Measurements from ENCODE around the gene YAE1.

The YAE1 gene

GRCh38 chr7:39557222-39557621 is 9.0 kb upstream of the YAE1 start:
- DNase-seq: no peak

DNA sequence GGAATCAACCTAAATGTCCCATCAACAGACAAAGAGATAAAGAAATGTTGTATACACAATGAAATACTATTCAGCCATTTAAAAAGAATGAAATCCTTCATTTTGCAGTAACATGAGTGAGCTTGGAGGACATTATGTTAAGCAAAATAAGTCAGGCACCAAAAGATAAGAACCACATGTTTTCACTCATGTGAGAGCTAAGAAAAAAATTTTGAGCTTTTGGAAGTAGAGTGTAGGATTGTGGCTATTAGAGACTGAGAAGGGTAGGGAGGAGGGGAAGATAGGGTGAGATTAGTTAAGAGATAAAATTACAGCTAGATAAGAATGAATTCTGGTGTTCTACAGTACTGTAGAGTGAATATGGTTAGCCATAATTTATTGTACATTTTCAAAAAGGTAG is 8.3 kb upstream of the YAE1 start:
- DNase-seq: no peak

GRCh38 chr7:39560408-39560807 is 5.8 kb upstream of the YAE1 start:
- DNase-seq: no peak

DNA sequence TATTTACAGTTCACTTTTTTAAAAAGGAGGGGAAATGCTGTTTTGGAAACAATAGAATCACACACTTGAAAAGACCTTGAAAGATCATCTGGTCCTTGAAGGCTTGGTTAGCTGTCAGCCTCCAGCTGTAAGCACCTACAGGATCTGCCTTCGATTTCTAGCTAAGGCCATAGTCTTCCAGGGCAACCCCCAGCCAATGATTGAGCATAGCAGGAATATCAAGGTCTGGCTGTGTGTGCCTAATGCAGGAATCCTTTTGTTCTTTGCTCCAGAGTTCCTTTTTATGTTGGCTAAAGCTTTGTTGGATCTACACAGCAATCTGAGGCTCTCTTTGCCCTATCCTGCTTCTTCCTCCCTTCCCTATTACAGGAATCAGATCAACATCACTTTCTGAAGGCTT is 5.2 kb upstream of the YAE1 start:
- DNase-seq: no peak

- DNase-seq: no peak
Observed at GRCh38 chr7:39565538-39565937, 666 bp upstream of the YAE1 start.

DNA sequence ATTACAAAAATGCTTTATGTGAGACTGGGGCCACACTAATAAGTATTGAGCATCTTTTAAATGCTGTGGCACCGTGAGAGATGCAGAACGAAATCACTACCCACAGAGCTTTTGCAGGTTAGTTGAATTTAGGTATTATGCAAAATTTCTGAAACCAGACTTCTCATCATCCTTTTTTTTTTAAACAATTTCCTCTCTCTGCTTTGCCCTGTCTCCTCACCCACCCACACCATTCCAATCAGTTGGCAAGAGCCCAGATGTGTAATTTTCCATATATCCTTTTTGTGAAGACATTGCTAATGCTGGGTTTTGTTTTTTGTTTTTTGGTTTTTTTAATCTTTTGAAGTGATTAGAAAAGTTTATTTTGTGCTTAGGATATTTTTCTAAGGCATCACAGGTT is 1.1 kb downstream of the YAE1 start:
- no peak for DNase-seq

DNA sequence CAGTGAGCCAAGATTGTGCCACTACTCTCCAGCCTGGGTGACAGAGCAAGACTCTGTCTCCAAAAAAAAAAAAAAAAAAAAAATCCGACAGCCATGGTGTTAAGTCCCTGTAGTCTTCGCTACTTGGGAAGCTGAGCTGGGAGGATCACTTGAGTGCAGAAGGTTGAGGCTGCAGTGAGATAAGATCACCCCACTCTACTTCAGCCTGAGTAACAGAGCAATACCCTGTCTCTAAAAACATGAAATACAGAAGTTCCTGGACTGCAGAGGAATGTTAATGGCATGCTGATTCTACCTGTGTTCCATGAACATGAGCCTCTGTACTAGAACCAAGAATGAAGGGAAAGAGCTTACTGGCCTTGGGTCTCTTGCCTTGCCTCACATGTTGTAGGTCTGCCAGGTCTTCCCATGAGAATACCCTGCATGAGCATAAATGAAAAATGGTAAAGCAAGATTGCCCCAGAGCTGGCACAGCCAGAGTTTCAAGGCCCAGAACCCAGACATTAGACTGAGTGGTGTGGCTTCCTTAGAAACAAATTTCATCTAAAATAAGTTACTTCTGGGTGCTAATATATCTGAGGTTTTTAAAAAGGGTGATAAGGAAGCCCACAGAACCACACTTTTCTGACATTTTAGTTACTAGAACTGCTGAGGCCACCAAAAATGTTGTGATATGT is 8.6 kb downstream of the YAE1 start:
- no peak for DNase-seq

DNA sequence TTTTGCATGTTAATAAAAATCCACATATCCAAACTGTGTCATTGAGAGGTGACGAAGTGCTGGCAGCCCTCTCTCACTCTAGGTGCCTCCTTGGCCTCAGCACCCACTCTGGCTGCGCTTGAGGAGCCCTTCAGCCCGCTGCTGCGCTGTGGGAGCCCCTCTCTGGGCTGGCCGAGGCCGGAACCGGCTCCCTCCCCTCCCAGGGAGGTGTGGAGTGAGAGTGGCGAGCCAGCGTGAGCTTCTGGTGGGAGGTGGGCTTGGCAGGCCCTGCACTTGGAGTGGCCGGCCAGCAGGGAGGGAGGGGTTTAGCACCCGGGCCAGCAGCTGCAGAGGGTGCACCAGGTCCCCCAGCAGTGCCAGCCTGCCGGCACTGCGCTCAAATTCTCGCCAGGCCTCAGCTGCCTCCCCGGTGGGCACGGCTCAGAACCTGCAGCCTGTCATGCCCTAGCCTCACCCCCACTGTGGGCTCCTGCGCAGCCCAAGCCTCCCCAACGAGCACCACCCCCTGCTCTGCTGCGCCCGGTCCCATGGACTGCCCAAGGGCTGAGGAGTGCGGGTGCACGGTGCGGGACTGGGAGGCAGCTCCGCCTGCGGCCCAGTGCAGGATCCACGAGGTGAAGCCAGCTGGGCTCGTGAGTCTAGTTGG is 11.1 kb downstream of the YAE1 start:
- DNase-seq: no peak

GRCh38 chr7:39580149-39580874 is 14.1 kb downstream of the YAE1 start:
- peak; percentile 60 for DNase-seq

DNA sequence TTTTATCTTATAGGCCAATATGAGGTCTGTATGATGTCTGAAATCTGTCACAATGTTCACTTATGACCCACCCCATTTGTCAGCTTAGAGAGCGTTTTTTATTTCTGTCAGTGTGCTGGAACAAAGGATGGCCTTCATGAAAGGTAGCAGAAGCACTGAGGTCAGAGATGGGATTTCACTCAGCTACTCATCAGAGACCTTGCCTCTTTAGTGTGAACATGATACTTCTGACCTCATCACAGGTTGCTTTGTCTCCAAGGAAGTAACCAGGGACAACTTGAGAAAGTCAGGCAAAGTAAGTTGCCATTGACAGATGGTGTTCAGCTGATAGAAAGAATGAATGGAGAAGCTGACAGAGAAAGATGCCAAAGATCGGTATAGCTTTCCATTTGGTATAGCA is 16.3 kb downstream of the YAE1 start:
- no peak for DNase-seq

GRCh38 chr7:39583539-39583938 is 17.3 kb downstream of the YAE1 start:
- DNase-seq: no peak

- no peak for DNase-seq
Observed at GRCh38 chr7:39587393-39587792, 21.2 kb downstream of the YAE1 start.

DNA sequence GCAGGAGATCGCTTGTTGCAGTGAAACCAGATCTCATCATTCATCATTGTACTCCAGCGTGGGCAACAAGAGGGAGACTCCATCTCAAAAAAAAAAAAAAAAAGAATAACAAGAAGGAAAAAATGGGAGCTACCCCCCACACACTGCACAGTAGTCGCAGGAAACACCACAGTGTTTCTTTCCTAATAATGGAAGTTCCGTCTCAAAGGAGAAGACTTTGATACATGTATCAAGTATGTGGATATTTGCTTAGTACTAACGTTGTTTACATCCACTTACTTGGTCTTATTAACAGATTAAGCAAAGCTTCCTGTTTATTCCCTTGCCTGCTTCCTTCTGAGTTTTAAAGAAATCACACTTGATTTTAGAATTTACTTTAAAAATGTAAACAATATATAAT is 22.2 kb downstream of the YAE1 start:
- no peak for DNase-seq

GRCh38 chr7:39589323-39590111 is 23.3 kb downstream of the YAE1 start:
- DNase-seq: no peak

- DNase-seq: no peak
Observed at GRCh38 chr7:39592586-39592985, 26.4 kb downstream of the YAE1 start.

GRCh38 chr7:39594988-39595620 is 28.9 kb downstream of the YAE1 start:
- DNase-seq: no peak

DNA sequence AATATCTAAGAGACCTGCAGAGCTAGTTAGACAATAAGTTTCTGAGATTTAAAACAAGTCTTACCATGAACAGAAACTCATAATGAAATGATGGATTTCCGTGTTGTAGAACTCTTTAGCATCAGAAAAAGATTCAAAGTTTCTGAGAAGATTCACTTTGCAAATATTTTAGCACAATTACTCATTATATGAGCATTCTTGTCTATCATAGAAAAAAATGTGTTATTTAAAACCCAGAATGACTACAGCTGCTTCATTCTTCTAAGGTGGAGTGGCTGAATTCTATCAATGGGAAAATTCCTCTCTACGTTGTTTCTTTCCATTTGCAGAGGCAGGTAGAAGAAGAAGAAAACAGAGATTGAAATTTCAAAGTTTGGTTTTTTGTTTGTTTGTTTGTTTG is 36.1 kb downstream of the YAE1 start:
- no peak for DNase-seq

DNA sequence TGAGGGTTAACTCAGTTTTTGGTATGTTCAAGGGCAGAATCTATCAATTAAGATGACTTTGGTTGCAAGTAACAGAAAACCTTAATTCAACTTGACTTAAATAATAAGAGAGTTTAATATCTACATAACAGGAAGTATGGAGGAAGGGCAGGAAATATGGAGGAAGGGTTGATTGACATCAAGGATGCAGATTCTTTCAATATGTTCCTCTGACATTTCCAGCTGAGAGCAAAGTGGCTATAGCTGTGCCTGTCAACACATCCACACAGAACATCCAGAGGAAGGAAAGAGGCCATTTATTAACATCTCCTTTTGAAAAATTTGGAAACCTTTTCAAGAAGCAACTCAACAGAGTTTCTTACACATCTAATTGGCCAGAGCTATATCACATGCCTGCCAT is 37.7 kb downstream of the YAE1 start:
- DNase-seq: no peak

DNA sequence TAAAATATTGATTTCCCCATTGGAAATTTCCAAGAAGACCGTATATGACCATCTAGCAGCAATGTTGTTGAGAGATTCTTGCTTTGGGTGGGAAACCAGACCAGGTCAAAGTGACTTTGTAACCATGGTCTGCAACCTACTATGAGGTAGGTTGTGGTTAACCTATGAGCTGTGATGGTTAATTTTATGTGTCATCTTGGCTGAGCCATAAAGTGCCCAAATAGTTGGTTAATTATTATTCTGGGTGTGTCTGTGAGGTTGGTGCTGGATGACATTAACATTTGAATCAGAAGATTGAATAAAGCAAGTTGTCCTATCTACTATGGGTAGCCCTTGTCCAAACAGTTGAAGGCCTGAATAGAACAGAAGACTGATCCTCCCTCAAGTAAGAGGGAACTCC is 38.9 kb downstream of the YAE1 start:
- no peak for DNase-seq

- DNase-seq: no peak
Observed at GRCh38 chr7:39606352-39606751, 40.1 kb downstream of the YAE1 start.

GRCh38 chr7:39606941-39607340 is 40.7 kb downstream of the YAE1 start:
- DNase-seq: no peak

GRCh38 chr7:39607865-39608264 is 41.7 kb downstream of the YAE1 start:
- no peak for DNase-seq

DNA sequence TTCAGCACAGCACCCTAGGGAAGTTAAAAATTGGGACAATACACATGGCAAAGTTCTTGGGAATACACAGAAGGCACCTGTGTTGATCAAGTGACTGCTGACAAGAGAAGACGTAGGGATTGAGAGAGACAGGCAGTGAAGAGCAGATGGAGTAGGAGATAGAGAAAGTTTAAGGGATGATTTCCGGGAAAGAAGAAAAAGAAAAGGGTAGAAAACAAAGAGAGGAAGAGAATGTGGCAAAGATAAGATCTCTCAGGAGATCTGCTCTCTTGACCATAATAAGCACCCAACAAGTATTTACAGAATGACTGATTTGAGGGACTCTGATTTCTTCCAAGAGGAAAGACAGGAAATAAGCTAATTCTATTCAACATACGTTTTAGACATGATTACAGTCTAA is 42.1 kb downstream of the YAE1 start:
- DNase-seq: no peak
